HG03432 (cell line): ENCODE data around the gene MCU.
"Not testable (repeated sequence)": the region's sequence is repeated elsewhere in the genome, so short reads cannot be mapped to it uniquely, and the experiment has no call there.

Experiments used
- ATAC-seq: cut with Tn5 transposase; IDR thresholded peaks from one replicate; pipeline ENCODE4 v1.9.1; 2021; ENCODE audit warnings: mild to moderate bottlenecking, moderate library complexity; ENCODE audit not compliant: unreplicated experiment

The MCU gene, protein sequence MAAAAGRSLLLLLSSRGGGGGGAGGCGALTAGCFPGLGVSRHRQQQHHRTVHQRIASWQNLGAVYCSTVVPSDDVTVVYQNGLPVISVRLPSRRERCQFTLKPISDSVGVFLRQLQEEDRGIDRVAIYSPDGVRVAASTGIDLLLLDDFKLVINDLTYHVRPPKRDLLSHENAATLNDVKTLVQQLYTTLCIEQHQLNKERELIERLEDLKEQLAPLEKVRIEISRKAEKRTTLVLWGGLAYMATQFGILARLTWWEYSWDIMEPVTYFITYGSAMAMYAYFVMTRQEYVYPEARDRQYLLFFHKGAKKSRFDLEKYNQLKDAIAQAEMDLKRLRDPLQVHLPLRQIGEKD

GRCh38 chr10:72691863-72692743, at the start of gene MCU:
MCU (plus strand) TSS chr10:72692143; CDS start chr10:72692152, 9 bp downstream.
- ATAC-seq: peak; percentile 91

DNA sequence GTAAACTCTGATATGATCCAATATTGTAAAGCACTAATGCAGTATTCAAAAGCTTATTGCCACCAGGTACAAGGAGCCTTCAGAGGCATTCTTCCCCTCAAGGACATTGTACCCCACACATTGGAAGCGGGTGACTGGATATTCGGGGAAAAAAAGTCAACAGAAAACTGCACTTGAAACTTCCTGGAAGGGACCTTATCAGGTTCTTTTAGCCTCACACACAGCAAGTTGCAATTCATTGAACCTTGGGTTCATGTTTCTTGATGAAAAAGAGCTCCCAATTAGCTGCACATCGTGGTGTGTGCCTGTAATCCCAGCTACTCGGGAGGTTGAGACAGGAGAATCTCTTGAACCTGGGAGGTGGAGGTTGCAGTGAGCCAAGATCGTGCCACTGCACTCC, 49.6 kb upstream of the MCU start:
- no peak for ATAC-seq

GRCh38 chr10:72645263-72645858, 46.6 kb upstream of the MCU start:
- no peak for ATAC-seq

DNA sequence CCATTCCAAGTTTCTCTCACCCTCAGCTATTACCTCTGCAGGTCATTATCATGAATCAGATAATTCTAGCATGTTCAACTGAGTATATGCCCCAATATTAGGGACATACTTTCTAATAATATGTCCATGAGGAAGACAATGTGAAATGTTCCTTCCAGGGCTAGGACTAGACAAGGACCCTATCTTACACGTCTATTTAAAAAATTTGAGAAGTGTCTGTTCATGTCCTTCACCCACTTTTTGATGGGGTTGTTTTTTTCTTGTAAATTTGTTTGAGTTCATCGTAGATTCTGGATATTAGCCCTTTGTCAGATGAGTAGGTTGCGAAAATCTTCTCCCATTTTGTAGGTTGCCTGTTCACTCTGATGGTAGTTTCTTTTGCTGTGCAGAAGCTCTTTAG, 45.0 kb upstream of the MCU start:
- ATAC-seq: not testable (repeated sequence)

- ATAC-seq: no peak
These were observed 43.6 kb upstream of the MCU start for GRCh38 chr10:72648301-72648700.

DNA sequence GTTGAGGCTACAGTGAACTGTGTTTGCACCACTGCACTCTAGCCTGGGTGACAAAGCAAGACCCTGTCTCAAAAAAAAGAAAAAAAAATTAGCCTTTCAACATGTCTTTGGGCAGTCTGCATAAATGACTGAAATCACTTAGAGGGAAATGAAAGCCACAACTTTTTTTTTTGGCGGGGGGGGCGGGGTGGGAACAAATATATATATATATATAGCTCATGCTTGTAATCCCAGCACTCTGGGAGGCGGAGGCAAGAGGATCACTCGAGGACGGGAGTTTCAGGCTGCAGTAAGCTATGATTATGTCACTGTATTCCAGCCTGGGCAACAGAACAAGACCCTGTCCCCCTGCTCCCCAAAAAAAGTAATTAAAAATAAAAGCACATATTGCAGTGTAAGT, 42.7 kb upstream of the MCU start:
- no peak for ATAC-seq

- no peak for ATAC-seq
These were observed 38.4 kb upstream of the MCU start for GRCh38 chr10:72653383-72654096.

- no peak for ATAC-seq
These were observed 37.2 kb upstream of the MCU start for GRCh38 chr10:72654720-72655119.

DNA sequence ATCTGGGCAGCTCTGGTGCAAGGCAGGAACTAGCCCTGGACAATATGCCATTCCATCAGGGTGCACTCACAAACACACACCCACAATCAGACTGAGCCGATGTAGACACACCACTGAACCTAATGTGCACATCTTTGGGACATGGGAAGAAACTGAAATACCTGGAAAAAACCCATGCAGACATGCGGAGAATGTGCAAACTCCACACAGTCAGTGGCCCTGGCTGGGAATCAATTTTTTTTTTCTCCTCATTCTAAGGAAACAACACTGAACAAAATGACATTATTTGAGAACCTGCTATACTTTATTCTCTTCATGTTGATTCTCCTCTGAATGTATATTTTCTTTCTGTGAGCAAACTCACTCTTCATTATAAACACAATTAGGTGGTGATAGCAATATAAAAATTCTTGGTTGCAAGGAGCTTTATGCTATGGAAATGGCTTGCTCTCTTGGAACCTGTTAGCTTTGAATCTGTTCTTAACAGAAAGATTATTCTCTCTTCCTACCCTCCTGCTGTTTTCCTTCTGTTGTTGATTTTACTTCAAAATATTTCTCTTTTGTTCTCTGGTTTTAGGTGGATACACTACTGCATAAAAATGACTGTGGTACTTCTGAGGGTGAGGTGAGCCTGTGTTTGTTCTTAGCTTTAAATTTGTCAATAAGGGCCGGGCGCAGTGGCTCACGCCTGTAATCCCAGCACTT, 33.1 kb upstream of the MCU start:
- no peak for ATAC-seq

DNA sequence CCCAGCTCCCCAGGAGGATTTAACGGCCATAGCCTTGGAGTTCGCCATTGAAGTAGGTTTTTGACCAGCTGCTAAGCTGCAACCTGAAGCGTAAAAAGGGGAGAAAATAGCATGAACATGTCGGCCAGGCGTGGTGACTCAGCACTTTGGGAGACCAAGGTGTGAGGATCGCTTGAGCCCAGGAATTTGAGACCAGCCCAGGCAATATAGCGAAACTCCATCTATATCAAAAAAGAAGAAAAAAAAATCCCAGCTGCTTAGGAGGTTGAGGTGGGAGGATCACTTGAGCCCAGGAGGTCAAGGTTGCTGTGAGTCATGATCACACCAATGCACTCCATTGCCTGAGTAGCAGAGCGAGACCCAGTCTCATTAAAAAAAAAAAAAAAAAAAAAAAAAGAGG, 32.2 kb upstream of the MCU start:
- no peak for ATAC-seq

DNA sequence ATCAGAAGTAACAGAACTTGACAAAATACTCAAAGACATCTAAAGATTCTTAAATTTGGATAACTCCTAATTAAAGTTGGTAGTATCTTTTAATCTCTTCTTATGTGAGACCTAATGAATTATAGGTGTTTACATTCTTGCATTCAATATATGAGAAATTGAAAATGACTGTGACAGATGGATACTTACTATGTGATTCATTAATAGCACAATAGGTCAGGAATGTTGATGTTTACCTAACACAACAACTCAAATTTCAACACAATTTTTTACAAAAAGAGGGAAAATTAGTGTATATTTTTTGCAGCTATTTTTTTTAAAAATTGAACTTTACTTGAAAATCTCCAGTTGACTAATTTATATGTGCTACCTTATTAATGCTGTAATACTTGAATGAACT, 31.7 kb upstream of the MCU start:
- no peak for ATAC-seq

DNA sequence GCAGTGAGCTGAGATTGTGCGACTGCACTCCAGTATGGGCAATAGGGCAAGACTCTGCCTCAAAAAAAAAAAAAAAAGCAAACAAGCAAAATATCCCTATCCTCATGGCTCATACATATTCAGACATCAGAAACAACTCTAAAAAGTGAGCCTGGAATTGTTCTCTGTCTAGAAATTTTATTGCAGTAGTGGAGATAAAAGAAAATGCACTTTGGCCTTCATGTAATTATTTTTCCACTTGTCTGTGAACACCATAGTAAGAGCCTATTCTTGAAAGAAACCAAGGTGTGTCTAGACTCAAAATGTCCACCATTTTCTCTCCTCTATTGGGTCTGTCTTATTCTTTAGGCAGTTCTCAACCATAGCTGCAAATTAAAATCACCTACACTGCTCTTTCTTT, 30.5 kb upstream of the MCU start:
- ATAC-seq: no peak

- no peak for ATAC-seq
These were observed 28.0 kb upstream of the MCU start for GRCh38 chr10:72663971-72664370.

DNA sequence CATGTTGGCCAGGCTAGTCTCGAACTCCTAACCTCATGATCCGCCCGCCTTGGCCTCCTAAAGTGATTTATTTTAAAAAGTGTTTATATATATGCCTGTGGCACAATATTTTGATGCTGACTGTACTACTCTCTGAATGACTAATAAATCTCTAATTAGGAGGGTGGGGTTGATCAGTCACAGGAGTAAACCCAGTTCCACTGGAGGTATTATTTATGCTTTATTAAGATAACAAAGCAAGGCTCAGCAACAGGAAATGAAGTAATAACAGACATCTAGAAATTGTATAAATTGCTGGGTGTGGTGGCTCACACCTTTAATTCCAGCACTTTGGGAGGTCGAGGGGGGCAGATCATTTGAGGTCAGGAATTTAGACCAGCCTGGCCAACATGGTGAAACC, 26.0 kb upstream of the MCU start:
- ATAC-seq: no peak

DNA sequence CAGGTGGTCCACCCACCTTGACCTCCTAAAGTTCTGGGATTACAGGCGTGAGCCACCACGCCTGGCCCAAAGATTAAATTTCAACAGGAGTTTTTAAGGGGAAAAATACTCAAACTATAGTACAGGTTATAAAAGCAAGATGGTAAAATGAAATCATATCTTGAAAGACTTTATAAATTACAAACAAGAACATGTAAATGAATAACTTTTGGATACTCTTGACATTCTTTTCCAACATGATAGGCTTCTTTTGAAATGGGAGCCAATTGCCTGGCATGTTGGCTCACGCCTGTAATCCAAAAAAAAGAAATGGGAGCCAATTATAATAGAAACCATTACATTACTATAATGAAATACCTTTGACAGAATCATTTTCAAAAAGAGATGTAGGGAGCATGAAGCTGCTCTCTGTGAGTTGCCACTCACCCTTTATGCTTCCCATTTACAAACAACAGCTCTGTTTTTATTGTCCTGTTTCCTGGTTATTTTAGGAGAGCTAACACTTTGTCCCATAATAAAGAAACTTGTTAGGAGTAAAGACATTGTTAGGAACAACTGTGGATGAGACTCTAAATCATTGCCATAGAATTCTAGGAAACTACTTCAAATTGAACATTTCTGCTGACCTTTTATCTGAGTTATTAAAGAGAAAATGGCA, 24.6 kb upstream of the MCU start:
- ATAC-seq: no peak

DNA sequence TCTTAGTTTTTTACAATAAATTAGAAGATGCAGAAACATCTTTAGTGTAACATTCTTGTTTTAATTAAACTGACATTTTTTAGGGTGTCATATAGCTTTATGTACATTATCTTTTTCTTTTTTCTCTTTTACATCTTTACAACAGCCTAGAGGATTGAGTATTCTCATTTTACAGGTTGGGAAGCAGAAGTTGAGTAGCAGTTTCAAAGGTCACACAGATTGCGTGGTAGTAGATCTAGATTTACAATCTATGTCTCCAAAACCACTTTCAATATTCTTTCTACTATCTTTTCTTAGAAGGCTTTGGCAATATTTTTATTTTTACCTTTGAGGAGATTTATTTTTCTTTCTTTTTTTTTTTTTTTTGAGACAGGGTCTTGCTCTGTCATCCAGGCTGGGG, 18.7 kb upstream of the MCU start:
- ATAC-seq: no peak

- ATAC-seq: not testable (repeated sequence)
These were observed 17.8 kb upstream of the MCU start for GRCh38 chr10:72674174-72674573.

- no peak for ATAC-seq
These were observed 12.1 kb upstream of the MCU start for GRCh38 chr10:72679838-72680241.

DNA sequence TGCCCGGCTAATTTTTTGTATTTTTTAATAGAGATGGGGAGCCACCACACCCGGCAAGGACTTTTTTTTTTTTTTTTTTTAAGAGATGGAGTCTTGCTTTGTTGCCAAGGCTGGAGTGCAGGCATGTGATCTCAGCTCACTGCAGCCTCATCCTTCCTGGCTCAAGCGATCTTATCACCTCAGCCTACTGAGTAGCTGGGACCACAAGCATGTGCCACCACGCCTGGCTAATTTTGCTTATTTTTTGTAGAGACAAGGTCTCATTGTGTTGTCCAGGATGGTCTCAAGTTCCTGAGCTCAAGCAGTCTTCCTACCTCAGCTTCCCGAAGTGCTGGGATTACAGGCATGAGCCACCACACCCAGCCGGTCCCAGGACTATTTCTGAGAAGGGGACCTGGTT, 9.3 kb upstream of the MCU start:
- no peak for ATAC-seq
